GM21786 (cell line): Measurements from ENCODE around the gene XAF1.
"Not testable (repeated sequence)": the region's sequence is repeated elsewhere in the genome, so short reads cannot be mapped to it uniquely, and the experiment has no call there.

Experiments
- ATAC-seq: cut with Tn5 transposase; IDR thresholded peaks from one replicate; pipeline ENCODE4 v1.9.1; 2021; ENCODE audit not compliant: unreplicated experiment

Gene XAF1

DNA sequence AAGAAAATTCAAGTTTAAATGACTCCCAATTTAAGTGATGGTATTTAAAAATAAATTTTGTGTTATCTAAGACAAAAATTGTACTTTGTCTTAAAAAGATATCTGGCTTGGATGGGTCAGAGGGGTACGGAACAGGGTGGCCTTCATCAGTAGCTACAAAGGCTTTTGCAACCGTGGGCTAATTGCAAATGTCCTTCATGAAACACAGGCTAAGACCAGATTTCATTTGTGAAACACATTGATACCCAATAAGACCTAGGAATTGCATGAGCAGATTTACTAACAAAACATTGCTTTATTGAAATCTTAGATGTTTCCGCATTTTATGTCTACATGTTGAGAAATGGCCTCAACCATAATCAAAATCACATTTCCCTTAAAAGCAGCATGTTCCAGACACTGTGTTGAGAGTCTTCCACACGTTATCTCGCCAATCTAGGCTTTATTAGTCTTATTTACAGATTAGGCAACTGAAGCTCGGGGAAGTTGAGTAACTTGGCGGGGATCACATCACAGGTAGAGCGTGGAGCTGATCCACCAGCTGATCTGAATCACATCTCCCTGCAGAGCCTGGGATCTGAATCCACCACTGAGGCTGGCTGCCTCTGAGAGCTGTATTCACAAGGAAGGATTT lies 42.0 kb downstream of the XAF1 start:
- ATAC-seq = no peak

DNA sequence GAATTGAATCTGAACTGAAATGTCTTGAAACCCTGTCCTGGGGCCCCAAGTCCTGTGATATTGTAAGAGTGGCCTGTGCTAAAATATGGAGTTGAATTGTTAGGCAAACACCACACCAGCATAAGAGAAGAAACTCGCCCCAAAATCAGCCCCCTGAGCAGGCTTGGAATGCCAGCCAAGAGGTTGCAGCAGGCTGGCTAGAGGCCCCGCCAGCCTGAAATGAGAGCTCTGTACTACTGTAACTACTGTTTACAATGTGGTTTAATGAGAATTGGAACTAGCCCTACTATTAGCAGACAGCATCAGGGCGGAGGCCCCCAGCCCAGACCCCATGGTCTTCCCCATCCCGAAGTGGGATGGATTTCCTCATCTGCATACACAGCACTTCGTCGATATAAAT lies 43.9 kb downstream of the XAF1 start:
- ATAC-seq = no peak

DNA sequence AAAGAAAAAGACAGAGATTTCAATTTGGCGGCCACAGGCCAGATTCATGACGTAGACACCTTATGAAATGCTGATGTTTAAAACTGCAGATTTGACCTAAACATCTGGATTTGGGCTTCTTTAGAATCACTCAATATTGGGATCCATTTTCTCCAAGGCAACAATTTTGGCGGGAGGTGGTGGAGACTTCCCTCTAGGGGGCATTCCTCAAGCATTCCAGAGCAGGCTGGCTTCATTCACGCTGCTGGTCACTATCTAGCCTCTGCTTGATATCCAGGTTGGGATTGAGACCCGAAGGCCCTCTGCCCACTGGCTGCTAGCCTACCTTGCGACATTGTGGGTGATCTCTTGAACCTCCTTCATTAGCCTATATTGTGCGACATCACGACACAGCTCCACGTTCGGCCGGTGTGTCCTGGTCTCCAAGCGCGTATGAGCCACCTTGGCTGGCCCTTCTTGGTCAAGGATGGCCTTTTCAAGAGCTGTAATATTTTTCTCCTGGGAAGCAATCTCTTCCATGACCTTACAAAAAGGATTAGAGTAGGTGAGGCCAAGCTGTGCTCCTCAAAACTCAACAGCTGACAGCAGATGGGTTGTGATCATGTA lies 44.7 kb downstream of the XAF1 start:
- no peak for ATAC-seq

DNA sequence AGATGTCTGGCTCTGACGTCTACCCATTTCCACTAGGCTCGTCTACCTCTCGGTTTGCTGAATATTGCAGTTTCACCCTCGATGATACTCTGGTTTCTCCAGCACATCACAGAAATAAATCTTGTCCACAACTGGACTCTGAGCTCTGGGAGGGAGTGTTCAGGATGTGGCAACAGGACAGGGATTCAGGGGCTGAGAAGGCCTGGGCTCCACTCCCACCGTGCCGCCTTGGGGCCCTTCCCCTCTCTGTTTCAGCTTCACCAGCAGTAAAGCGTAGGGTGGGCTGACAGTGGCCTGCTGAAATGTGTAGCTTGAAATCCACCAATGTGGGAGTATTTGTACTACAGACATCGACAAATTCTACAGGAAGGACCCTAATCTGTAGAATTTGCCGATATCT lies 55.7 kb downstream of the XAF1 start:
- no peak for ATAC-seq

DNA sequence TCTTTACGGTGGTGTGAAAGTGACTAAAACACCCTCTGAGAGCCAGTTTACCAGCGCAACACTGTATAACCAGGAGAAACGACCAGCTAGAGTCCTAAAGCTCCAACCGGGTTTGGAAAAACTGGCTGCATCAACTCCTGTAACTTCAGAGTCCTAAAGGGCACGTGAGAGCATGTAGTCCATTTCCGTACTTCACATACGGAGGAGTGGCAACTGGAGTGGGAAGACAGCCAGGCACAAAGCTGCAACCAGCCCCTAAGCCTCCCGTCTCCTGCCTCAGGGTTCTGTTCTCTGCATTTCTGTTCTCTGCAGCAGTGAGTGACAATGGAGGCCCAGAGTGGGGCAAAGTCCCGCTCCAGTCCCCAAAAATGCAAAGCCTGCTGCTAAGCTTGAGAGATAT lies 56.4 kb downstream of the XAF1 start:
- no peak for ATAC-seq

DNA sequence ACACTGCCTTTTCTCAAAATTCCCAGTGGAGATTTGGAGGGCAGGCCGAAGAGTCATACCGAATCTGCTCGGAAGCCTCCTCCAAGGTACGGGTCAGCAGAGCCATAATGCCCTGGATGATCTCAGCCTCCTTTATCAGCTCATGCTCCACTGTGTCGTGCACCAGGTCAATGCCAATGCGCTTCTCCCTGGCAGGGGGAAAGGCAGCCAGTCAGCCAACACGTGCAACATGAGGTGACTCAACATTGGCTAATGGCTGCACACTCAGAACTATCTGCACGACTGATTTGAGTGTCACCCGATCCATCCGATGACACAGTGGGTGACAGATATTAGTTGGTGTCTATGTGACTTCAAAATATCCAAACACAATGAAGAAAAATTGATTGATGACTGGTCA lies 59.9 kb downstream of the XAF1 start:
- ATAC-seq = no peak

DNA sequence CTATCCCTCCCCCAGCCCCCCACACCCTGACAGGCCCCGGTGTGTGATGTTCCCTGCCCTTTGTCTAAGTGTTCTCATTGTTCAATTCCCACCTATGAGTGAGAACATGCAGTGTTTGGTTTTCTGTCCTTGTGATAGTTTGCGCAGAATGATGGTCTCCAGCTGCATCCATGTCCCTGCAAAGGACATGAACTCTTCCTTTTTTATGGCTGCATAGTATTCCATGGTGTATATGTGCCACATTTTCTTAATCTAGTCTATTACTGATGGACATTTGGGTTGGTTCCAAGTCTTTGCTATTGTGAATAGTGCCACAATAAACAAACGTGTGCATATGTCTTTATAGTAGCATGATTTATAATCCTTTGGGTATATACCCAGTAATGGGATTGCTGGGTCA lies 60.5 kb downstream of the XAF1 start:
- ATAC-seq = not testable (repeated sequence)

DNA sequence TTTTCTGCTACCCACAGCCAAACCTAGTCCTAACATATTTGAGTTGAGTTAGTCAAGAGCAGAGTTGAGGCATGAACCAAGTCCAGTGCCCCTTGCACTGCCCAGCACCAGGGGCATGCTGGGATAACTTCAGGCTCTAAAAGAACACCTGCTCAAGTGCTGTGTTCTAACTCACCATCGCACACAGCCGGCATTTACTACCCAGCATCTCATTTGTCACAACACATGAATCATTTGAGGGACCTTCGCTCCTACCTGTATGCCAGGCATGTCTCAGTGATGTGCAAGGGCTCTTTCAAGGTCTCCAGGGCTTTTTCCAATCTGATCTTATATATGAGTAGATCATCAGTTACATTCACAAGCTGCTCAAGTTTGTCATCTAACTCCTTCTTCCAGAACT lies 63.1 kb downstream of the XAF1 start:
- no peak for ATAC-seq

DNA sequence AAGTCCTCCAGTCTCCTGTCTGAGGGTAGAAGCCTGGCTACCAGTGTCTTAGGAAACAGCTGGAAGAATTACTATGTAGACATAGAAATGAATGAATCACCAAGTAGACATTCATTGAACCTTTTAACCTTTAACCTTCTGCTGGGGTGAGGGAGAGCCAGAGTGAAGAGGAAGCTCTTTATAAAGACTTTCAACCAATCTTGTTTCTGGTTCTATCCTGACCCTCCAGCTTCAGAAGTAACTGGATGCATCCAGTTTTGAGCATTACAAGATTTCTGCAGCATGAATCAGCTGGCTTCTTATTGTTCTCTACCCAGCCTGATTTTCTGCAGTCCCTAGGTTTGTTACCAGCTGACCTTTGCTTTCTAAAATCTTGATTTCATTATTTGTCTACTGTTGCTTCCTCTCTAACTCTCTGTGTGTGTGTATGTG lies 67.2 kb downstream of the XAF1 start:
- no peak for ATAC-seq
